Measurements from ENCODE around the gene GAB3. TPM values are rescaled to one million over a fixed set of nuclear protein-coding genes. Genes with fewer than 3 reads are reported as not detected.
"Not testable (repeated sequence)": the region's sequence is repeated elsewhere in the genome, so short reads cannot be mapped to it uniquely, and the experiment has no call there.

Gene GAB3
- total RNA-seq, 1 donor from 2014 or later, result 14.1 TPM

GRCh38 chrX:154643708-154644107 lies 107.2 kb downstream of the GAB3 start:
- ATAC-seq; intact Hi-C loops (cut with micrococcal nuclease); DNase-seq: not testable (repeated sequence)

- peak; percentile 93 for ATAC-seq
- DNase-seq; intact Hi-C loops (cut with micrococcal nuclease): not testable (repeated sequence)
These were observed 109.1 kb downstream of the GAB3 start for GRCh38 chrX:154641740-154642139.

GRCh38 chrX:154633661-154634060 lies 117.2 kb downstream of the GAB3 start:
- intact Hi-C loops (cut with micrococcal nuclease); DNase-seq: not testable (repeated sequence)
- ATAC-seq, result peak; percentile 24

GRCh38 chrX:154630949-154631348 lies 119.9 kb downstream of the GAB3 start:
- intact Hi-C loops (cut with micrococcal nuclease); ATAC-seq; DNase-seq: not testable (repeated sequence)

- intact Hi-C loops (cut with micrococcal nuclease); DNase-seq: not testable (repeated sequence)
- ATAC-seq, result peak; percentile 68
These were observed 121.9 kb downstream of the GAB3 start for GRCh38 chrX:154628960-154629359.

Other genes with a start within 250 kb of the GAB3 start
- gene FAM3A, start 234.8 kb downstream of the GAB3 start, total RNA-seq, result 62.5 TPM
- gene G6PD, start 204.2 kb downstream of the GAB3 start, total RNA-seq, result 10.4 TPM
- 15.5 TPM for gene IKBKG, start 203.5 kb downstream of the GAB3 start, total RNA-seq
- not detected for gene CTAG1A, start 165.9 kb downstream of the GAB3 start, total RNA-seq
- gene CTAG1B, start 131.8 kb downstream of the GAB3 start, total RNA-seq, result not detected
- not detected for gene CTAG2, start 97.5 kb downstream of the GAB3 start, total RNA-seq
- gene DKC1, start 11.8 kb upstream of the GAB3 start, total RNA-seq, result 24.1 TPM
- 36.3 TPM for gene MPP1, start 54.4 kb upstream of the GAB3 start, total RNA-seq
- gene SMIM9, start 83.6 kb upstream of the GAB3 start, total RNA-seq, result not detected
- 30.6 TPM for gene F8A1, start 135.3 kb upstream of the GAB3 start, total RNA-seq